ENCODE measurements around the gene DNAH11.

DNA sequence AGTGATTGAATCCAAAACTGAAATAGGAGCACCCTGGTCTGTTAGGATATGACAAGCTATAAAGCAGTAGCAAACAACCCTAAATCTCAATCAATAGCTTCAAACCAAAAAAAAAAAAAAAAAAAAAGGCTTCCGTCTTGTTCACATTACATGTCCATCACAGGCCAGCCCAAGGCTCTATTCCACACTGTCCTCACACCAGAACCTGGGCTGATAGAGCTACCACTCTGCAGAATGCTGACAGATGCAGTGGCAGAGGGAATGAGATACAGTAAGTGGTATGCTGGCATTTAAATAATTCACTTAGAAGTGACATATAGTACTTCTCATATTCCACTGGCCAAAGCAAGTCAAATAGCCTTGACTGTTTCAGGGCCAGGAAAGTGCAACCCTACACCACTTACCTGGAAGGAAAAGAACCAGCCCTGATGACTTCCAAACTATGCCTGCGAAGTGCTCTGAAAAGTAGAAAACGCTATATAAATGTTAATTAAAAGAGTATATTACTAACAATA is 397.1 kb downstream of the DNAH11 start:
- TF ChIP-seq, protein P1, sequence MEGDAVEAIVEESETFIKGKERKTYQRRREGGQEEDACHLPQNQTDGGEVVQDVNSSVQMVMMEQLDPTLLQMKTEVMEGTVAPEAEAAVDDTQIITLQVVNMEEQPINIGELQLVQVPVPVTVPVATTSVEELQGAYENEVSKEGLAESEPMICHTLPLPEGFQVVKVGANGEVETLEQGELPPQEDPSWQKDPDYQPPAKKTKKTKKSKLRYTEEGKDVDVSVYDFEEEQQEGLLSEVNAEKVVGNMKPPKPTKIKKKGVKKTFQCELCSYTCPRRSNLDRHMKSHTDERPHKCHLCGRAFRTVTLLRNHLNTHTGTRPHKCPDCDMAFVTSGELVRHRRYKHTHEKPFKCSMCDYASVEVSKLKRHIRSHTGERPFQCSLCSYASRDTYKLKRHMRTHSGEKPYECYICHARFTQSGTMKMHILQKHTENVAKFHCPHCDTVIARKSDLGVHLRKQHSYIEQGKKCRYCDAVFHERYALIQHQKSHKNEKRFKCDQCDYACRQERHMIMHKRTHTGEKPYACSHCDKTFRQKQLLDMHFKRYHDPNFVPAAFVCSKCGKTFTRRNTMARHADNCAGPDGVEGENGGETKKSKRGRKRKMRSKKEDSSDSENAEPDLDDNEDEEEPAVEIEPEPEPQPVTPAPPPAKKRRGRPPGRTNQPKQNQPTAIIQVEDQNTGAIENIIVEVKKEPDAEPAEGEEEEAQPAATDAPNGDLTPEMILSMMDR (IDR thresholded peaks at IDR 0.05), result no peak
- no peak for TF ChIP-seq POLR2A (IDR thresholded peaks at IDR 0.05)

Data from prostate gland (tissue), 2 donors.